ENCODE measurements around the gene MFN2.

The MFN2 gene

GRCh38 chr1:12046749-12047119 is 66.5 kb downstream of the MFN2 start:
- H3K9ac ChIP-seq (ENCODE audit: low read depth, low read length): no peak overlapping the region
- H3K9me3 ChIP-seq (ENCODE audit: insufficient read depth, low read length, severe bottlenecking): no peaks in the 10 kb centered on the region
- no peak overlapping the region for H3K4me3 ChIP-seq (ENCODE audit: low read depth in 1 of 2, low read length in 2 of 2)
- TF ChIP-seq EZH2 (IDR thresholded peaks at IDR 0.05; ENCODE audit: borderline replicate concordance, low read depth, low read length, severe bottlenecking) (no peak), CTCF (IDR thresholded peaks at IDR 0.05; ENCODE audit: borderline replicate concordance, extremely low read depth, low read length, poor library complexity, severe bottlenecking) (no peak)
- H3K4me2 ChIP-seq (ENCODE audit: insufficient read depth, low read length): no peak overlapping the region
- H3K27ac ChIP-seq (ENCODE audit: low read length): no peak overlapping the region
- ATAC-seq (ENCODE audit: insufficient read depth, low read depth) (no peak), DNase-seq (no peak)
- no peaks in the 10 kb centered on the region for H3K36me3 ChIP-seq (ENCODE audit: insufficient read depth, low read length)
- no peaks in the 10 kb centered on the region for H3K4me1 ChIP-seq (ENCODE audit: insufficient read depth, low read length)
- H2AFZ ChIP-seq (ENCODE audit: low read depth, low read length): no peak overlapping the region
- H4K20me1 ChIP-seq (ENCODE audit: insufficient read depth, low read length): no peaks in the 10 kb centered on the region
- no peaks in the 10 kb centered on the region for H3K27me3 ChIP-seq (ENCODE audit: insufficient read depth, low read length, poor library complexity)
- H3K79me2 ChIP-seq (ENCODE audit: insufficient read depth, low read length): no peaks in the 10 kb centered on the region

GRCh38 chr1:12047120-12047876 is 67.1 kb downstream of the MFN2 start:
- peak; percentile 36 for DNase-seq
- peak; percentile 79 for ATAC-seq (ENCODE audit: insufficient read depth, low read depth)
- H3K36me3 ChIP-seq (ENCODE audit: insufficient read depth, low read length): no peaks in the 10 kb centered on the region
- H3K9me3 ChIP-seq (ENCODE audit: insufficient read depth, low read length, severe bottlenecking): no peaks in the 10 kb centered on the region
- no peak overlapping the region for H2AFZ ChIP-seq (ENCODE audit: low read depth, low read length)
- H3K4me1 ChIP-seq (ENCODE audit: insufficient read depth, low read length): no peaks in the 10 kb centered on the region
- H3K4me2 ChIP-seq (ENCODE audit: insufficient read depth, low read length): no peak overlapping the region
- no peak overlapping the region for H3K9ac ChIP-seq (ENCODE audit: low read depth, low read length)
- no peak for TF ChIP-seq EZH2 (IDR thresholded peaks at IDR 0.05; ENCODE audit: borderline replicate concordance, low read depth, low read length, severe bottlenecking)
- no peak for TF ChIP-seq CTCF (IDR thresholded peaks at IDR 0.05; ENCODE audit: borderline replicate concordance, extremely low read depth, low read length, poor library complexity, severe bottlenecking)
- H3K27me3 ChIP-seq (ENCODE audit: insufficient read depth, low read length, poor library complexity): no peaks in the 10 kb centered on the region
- no peaks in the 10 kb centered on the region for H3K79me2 ChIP-seq (ENCODE audit: insufficient read depth, low read length)
- no peak overlapping the region for H3K27ac ChIP-seq (ENCODE audit: low read length)
- no peaks in the 10 kb centered on the region for H4K20me1 ChIP-seq (ENCODE audit: insufficient read depth, low read length)
- H3K4me3 ChIP-seq (ENCODE audit: low read depth in 1 of 2, low read length in 2 of 2): no peak overlapping the region

GRCh38 chr1:12048372-12048771 is 68.1 kb downstream of the MFN2 start:
- no peak overlapping the region for H3K4me2 ChIP-seq (ENCODE audit: insufficient read depth, low read length)
- H3K9ac ChIP-seq (ENCODE audit: low read depth, low read length): no peak overlapping the region
- ATAC-seq (ENCODE audit: insufficient read depth, low read depth): no peak
- H3K79me2 ChIP-seq (ENCODE audit: insufficient read depth, low read length): no peaks in the 10 kb centered on the region
- H3K4me3 ChIP-seq (ENCODE audit: low read depth in 1 of 2, low read length in 2 of 2): no peak overlapping the region
- H2AFZ ChIP-seq (ENCODE audit: low read depth, low read length): no peak overlapping the region
- H3K4me1 ChIP-seq (ENCODE audit: insufficient read depth, low read length): no peaks in the 10 kb centered on the region
- H3K27me3 ChIP-seq (ENCODE audit: insufficient read depth, low read length, poor library complexity): no peaks in the 10 kb centered on the region
- TF ChIP-seq EZH2 (IDR thresholded peaks at IDR 0.05; ENCODE audit: borderline replicate concordance, low read depth, low read length, severe bottlenecking) (no peak), CTCF (IDR thresholded peaks at IDR 0.05; ENCODE audit: borderline replicate concordance, extremely low read depth, low read length, poor library complexity, severe bottlenecking) (no peak)
- no peaks in the 10 kb centered on the region for H3K36me3 ChIP-seq (ENCODE audit: insufficient read depth, low read length)
- no peak for DNase-seq
- no peak overlapping the region for H3K27ac ChIP-seq (ENCODE audit: low read length)
- no peaks in the 10 kb centered on the region for H3K9me3 ChIP-seq (ENCODE audit: insufficient read depth, low read length, severe bottlenecking)
- H4K20me1 ChIP-seq (ENCODE audit: insufficient read depth, low read length): no peaks in the 10 kb centered on the region
